Fibroblast of villous mesenchyme (primary cell): ENCODE measurements around the gene TPSG1. TPM values are rescaled to one million over a fixed set of nuclear protein-coding genes. Genes with fewer than 3 reads are reported as not detected.

Source experiments
- DNase-seq: peaks from one replicate; pipeline ENCODE4 v3.0.0-alpha.2; 2010; ENCODE audit warnings: low read depth
- H3K4me3 ChIP-seq: 2 replicates; pipeline ENCODE4 v1.5.1; 2011; ENCODE audit warnings: low read depth, mild to moderate bottlenecking, low read length
- CTCF ChIP-seq: IDR thresholded peaks from 2 replicates; pipeline ENCODE4 v1.5.1; 2012; ENCODE audit warnings: low read depth, mild to moderate bottlenecking, low read length; ENCODE audit not compliant: insufficient read depth
- total RNA-seq: library from RNA; depleted of rRNA; stranded (reverse); fragments of >200 nt; gene quantifications from 2 replicates; pipeline ENCODE4 v1.2.3, GENCODE V29; 2012

Gene TPSG1
- total RNA-seq, 1 donor, result not detected

DNA sequence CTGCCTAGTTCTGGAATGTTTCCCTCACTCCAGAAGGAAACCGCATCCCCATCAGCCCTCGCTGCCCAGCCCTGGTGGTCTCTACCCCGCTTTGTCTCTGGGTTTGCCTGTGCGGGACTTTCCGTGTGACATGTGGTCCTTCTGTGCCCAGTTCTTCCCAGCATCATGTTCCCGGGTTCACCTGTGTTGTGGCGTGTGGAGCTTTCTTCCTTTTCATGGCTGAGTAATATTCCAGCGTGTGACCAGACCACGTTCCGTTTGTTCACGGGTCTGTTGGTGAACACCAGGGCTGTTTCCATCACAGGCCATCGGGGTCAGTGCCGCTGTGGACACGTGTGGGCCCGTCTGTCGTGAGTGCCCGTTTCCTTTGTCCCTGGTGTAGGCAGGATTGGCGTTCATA is 40.1 kb downstream of the TPSG1 start:
- no peak for DNase-seq

GRCh38 chr16:1184156-1184868 is 40.8 kb downstream of the TPSG1 start:
- DNase-seq, result no peak
- H3K4me3 ChIP-seq, result no peak overlapping the region
- TF ChIP-seq CTCF, result no peak

More for the DNA sequence above, 40.1 kb downstream of the TPSG1 start:
- H3K4me3 ChIP-seq, result no peak overlapping the region
- no peak for TF ChIP-seq CTCF

- no peak for TF ChIP-seq CTCF
- DNase-seq, result peak; percentile 67
These were observed 41.8 kb downstream of the TPSG1 start for GRCh38 chr16:1182950-1183907.

GRCh38 chr16:1182316-1182671 is 42.8 kb downstream of the TPSG1 start:
- no peak for TF ChIP-seq CTCF
- no peak overlapping the region for H3K4me3 ChIP-seq
- peak; percentile 85 for DNase-seq

More at GRCh38 chr16:1182950-1183907, 41.8 kb downstream of the TPSG1 start:
- H3K4me3 ChIP-seq, result peak overlapping the region; percentile 18

DNA sequence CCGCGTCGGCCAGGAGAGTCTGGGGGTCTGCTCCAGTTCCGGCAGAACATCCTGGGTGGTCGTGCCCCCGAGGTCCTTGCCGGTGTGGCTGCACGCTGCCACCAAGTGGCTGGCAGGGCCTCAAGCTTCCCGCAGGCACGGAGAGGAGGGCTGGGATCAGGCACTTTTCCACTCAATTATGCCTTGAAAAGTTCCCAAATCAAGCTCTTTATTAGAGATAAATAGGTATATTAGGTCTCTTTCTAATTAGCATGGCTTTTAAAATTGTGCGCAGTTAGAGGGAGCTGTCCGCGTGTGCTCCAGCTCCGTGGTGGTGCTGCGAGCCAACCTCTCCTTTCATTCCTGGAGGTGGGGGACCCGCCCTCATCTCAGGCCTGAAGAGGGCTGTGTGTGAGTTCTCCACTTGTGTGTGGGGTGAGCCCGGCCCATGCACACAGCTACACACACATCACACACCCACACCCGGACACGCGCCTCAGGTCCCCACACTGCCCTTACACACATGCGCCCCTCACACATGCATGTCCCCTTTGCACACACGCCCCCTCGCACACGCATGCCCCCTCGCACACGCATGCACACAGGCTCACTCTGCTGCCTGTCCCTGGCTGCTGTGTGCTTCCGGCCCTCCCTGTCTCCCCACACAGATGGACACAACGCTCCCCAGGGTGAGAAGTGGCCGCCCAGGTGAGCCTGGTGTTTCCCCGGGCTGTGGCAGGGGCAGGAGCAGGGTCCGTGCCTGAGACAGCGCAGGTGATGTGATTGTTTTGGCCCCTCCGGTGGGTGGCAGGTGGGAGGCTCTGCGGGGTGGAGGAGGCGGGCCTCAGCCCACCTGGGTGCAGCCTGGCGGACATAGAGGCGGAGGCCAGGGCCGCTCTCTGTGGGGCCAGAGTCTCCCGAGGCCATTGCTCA is 43.4 kb downstream of the TPSG1 start:
- peak; percentile 8 for DNase-seq
- TF ChIP-seq CTCF, result no peak

GRCh38 chr16:1180549-1181403 is 44.3 kb downstream of the TPSG1 start:
- no peak for DNase-seq

More for the DNA sequence above, 43.4 kb downstream of the TPSG1 start:
- H3K4me3 ChIP-seq, result no peak overlapping the region

More at GRCh38 chr16:1180549-1181403, 44.3 kb downstream of the TPSG1 start:
- no peak overlapping the region for H3K4me3 ChIP-seq
- no peak for TF ChIP-seq CTCF
